A673 (cell line): ENCODE data around the gene B3GAT2. TPM values are rescaled to one million over a fixed set of nuclear protein-coding genes. Genes with fewer than 3 reads are reported as not detected.

ENCODE experiments used
- BruUV-seq: library from RNA; stranded (reverse); fragments of 400-500 nt; replicated peaks from 2 replicates; lab custom pipeline; 2021; lab: Mats Ljungman, UMichigan
- CTCF ChIA-PET: fragments of 300-600 bp; sonication (Branson Sonifier 250); formaldehyde crosslinking; loops from one replicate; lab custom pipeline; 2022; ENCODE audit warnings: antibody characterized with exemption; lab: Charles Lee
- POLR2A ChIA-PET: fragments of 300-600 bp; sonication (Branson Sonifier 250); formaldehyde crosslinking; loops from one replicate; lab custom pipeline; 2022; ENCODE audit warnings: antibody characterized with exemption; ENCODE audit not compliant: low non-redundant PET; lab: Charles Lee
- DNase-seq: peaks from one replicate; pipeline ENCODE4 v3.0.0-alpha.2; 2015; ENCODE audit warnings: low spot score
- H3K27ac ChIP-seq: fragments of 200-600 bp; sonication (generic); 2 replicates; pipeline ENCODE4 v1.5.1; 2016; ENCODE audit warnings: mixed run types, low read depth, mild to moderate bottlenecking, mixed read lengths, antibody characterized with exemption, low read length; ENCODE audit not compliant: poor library complexity, severe bottlenecking
- H3K27me3 ChIP-seq: fragments of 200-600 bp; sonication (generic); replicated peaks from 2 replicates; pipeline ENCODE4 v1.6.1; 2017; ENCODE audit warnings: mixed run types, low read depth, mild to moderate bottlenecking, mixed read lengths, antibody characterized with exemption, low read length; ENCODE audit not compliant: insufficient read depth, poor library complexity
- H3K36me3 ChIP-seq: fragments of 200-600 bp; sonication (generic); 2 replicates; pipeline ENCODE4 v1.6.1; 2016; ENCODE audit warnings: mixed run types, mild to moderate bottlenecking, mixed read lengths, antibody characterized with exemption, low read length; ENCODE audit not compliant: insufficient read depth, poor library complexity, severe bottlenecking
- H3K4me1 ChIP-seq: fragments of 200-600 bp; sonication (generic); 2 replicates; pipeline ENCODE4 v1.6.1; 2017; ENCODE audit warnings: mixed run types, mild to moderate bottlenecking, mixed read lengths, antibody characterized with exemption, low read length; ENCODE audit not compliant: insufficient read depth, poor library complexity, severe bottlenecking
- H3K4me3 ChIP-seq: fragments of 200-600 bp; sonication (generic); 2 replicates; pipeline ENCODE4 v1.5.1; 2016; ENCODE audit warnings: low read depth, mixed run types, mild to moderate bottlenecking, mixed read lengths, low read length; ENCODE audit not compliant: poor library complexity, severe bottlenecking
- H3K9me3 ChIP-seq: fragments of 200-600 bp; sonication (generic); 2 replicates; pipeline ENCODE4 v1.6.1; 2016; ENCODE audit warnings: mixed run types, low read depth, mild to moderate bottlenecking, mixed read lengths, antibody characterized with exemption, low read length; ENCODE audit not compliant: poor library complexity, severe bottlenecking
- EZH2 ChIP-seq: fragments of 200-600 bp; sonication (generic); IDR thresholded peaks from 2 replicates; pipeline ENCODE4 v1.6.1; 2017; ENCODE audit warnings: borderline replicate concordance, low read depth, mild to moderate bottlenecking, mixed read lengths, antibody characterized with exemption, low read length; ENCODE audit not compliant: poor library complexity, severe bottlenecking
- intact Hi-C: fragments of 100-400 bp; cut with micrococcal nuclease; formaldehyde crosslinking; loops from one replicate; pipeline ENCODE4 v1.10.0; 2022; ENCODE audit not compliant: unreplicated experiment
- total RNA-seq: library from RNA; stranded (reverse); gene quantifications from 2 replicates; pipeline ENCODE4 v1.2.3, GENCODE V29; 2021
- TF ChIP-seq, protein P1 (sequence below): fragments of 300-800, 200-600 bp; sonication (generic); conservative IDR thresholded peaks from 2 replicates; pipeline ENCODE4 v1.5.1; 2017; ENCODE audit warnings: low read depth, mild to moderate bottlenecking, antibody characterized with exemption, low read length, moderate library complexity, mixed read lengths

B3GAT2 gene
- total RNA-seq, 1 experiment from 2014 or later, result not detected

DNA sequence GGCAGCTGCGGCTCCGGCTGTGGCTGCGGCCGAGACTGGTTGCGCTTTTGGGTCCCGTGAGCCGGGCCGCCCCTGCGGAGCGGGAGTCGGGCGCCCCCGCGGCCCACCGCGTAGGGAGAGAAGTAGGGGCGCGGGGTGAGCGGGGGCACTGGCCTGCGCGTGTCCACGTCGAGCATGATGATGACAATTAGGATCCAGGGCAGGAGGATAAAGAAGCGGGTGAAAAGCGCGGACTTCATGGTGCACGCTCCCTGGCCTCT, 739 bp downstream of the B3GAT2 start:
- no TSS peak for BruUV-seq

DNA sequence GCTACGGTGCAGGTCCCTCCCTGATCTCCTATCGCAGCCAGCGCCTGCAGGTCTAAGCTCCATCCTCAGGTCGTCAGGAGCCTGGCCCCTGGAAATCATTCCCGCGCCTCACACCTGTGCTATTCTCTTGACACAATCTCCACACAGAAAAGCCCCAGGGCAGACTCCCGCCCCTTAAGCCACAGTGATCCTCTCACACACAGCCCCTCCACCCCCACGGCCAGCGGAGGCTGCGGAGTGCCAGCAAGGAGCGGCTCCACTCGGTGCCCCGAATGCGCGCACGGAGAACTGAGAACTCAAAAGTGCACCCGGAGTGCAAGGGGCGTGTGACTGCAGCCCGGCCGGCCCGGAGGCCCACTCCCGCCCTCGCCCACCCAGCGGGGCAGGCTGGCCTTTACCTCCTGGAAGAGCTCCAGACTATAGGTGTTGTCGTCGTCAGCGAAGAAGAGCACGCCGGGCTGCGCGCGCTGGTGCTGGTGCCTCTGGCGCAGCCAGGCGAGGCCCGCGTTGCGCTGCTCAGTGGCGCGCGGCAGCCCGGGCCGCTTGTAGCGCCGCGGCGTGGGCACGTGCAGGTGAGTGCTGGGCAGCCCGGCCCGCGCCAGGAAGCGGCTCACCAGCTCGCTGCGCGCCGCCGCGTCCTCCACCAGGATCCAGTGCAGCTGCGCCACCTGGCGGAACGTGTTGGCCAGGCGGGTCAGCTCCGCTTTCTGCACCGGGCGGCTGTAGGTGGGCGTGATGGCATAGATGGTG, 1.2 kb downstream of the B3GAT2 start:
- H3K36me3 ChIP-seq, result no peaks in the 10 kb centered on the region
- DNase-seq, result peak; percentile 82
- H3K27ac ChIP-seq, result no peak overlapping the region
- H3K4me3 ChIP-seq, result peak overlapping the region; percentile 45
- CTCF ChIA-PET, result interaction anchor here (0.5 to 1.7 kb wide), 7 partner anchors 48 to 735 kb away, joined by 3 to 8 read pairs (median 5); no protein-coding TSS in a partner anchor
- H3K4me1 ChIP-seq, result no peaks in the 10 kb centered on the region
- H3K27me3 ChIP-seq, result peaks cover 80% of the 10 kb centered on the region
- intact Hi-C loops, result loop anchor here (1.0 to 5.0 kb wide), 2 partner anchors 249 to 433 kb away; no protein-coding TSS in a partner anchor
- no TSS peak for BruUV-seq
- POLR2A ChIA-PET, result interaction anchor here (0.5 kb wide), 1 partner anchor 364 kb away, joined by 5 read pairs; no protein-coding TSS in a partner anchor
- TF ChIP-seq, protein P1, sequence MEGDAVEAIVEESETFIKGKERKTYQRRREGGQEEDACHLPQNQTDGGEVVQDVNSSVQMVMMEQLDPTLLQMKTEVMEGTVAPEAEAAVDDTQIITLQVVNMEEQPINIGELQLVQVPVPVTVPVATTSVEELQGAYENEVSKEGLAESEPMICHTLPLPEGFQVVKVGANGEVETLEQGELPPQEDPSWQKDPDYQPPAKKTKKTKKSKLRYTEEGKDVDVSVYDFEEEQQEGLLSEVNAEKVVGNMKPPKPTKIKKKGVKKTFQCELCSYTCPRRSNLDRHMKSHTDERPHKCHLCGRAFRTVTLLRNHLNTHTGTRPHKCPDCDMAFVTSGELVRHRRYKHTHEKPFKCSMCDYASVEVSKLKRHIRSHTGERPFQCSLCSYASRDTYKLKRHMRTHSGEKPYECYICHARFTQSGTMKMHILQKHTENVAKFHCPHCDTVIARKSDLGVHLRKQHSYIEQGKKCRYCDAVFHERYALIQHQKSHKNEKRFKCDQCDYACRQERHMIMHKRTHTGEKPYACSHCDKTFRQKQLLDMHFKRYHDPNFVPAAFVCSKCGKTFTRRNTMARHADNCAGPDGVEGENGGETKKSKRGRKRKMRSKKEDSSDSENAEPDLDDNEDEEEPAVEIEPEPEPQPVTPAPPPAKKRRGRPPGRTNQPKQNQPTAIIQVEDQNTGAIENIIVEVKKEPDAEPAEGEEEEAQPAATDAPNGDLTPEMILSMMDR, result peak; percentile 87
- TF ChIP-seq EZH2, result no peak
- no peaks in the 10 kb centered on the region for H3K9me3 ChIP-seq

More for the DNA sequence above, 739 bp downstream of the B3GAT2 start:
- DNase-seq, result no peak
- Histone ChIP-seq H3K9me3 (no peaks in the 10 kb centered on the region), H3K4me1 (no peaks in the 10 kb centered on the region), H3K27ac (no peak overlapping the region), H3K27me3 (peaks cover 80% of the 10 kb centered on the region), H3K4me3 (peak overlapping the region; percentile 45), H3K36me3 (no peaks in the 10 kb centered on the region)
- no peak for TF ChIP-seq EZH2
- TF ChIP-seq, protein P1, result peak; percentile 34
- POLR2A ChIA-PET, result no interaction called here
- CTCF ChIA-PET, result interaction anchor here (0.9 to 1.7 kb wide), 4 partner anchors 48 to 735 kb away, joined by 3 to 8 read pairs (median 6); no protein-coding TSS in a partner anchor
- intact Hi-C loops, result loop anchor here (1.0 to 5.0 kb wide), 2 partner anchors 250 to 434 kb away; no protein-coding TSS in a partner anchor

DNA sequence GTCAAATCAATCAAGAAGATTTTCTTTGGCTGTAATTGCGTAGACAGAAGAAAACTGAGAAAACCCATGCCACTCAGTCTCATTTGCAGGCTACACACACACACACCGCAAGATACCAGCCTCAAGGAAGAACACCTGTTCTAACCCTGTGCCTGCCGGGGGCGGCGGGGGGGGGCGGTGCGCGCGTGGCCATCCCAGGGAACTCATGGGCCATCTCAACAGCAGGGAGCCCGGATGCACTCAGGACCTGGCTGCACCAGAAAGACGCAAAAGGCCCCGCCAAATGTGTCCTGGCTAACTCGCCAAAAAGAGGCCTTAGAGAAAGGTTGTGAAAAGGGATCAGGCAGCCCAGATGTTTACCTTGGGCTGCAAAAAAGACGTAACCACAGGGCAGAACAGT, 2.1 kb downstream of the B3GAT2 start:
- intact Hi-C loops, result loop anchor here (5.0 kb wide), 1 partner anchor 432 kb away; no protein-coding TSS in a partner anchor
- H3K27ac ChIP-seq, result no peak overlapping the region
- H3K9me3 ChIP-seq, result no peaks in the 10 kb centered on the region
- no peak overlapping the region for H3K4me3 ChIP-seq
- TF ChIP-seq, protein P1, result no peak
- no peak for TF ChIP-seq EZH2
- peaks cover 74% of the 10 kb centered on the region for H3K27me3 ChIP-seq
- POLR2A ChIA-PET, result no interaction called here
- CTCF ChIA-PET, result interaction anchor here (1.0 to 1.6 kb wide), 3 partner anchors 247 to 734 kb away, joined by 4 to 8 read pairs (median 6); no protein-coding TSS in a partner anchor
- BruUV-seq, result no TSS peak
- no peak for DNase-seq
- H3K36me3 ChIP-seq, result no peaks in the 10 kb centered on the region
- H3K4me1 ChIP-seq, result no peaks in the 10 kb centered on the region
